ENCODE results near the gene CNTNAP2.
"Not testable (repeated sequence)": the region's sequence is repeated elsewhere in the genome, so short reads cannot be mapped to it uniquely, and the experiment has no call there.

The CNTNAP2 gene

DNA sequence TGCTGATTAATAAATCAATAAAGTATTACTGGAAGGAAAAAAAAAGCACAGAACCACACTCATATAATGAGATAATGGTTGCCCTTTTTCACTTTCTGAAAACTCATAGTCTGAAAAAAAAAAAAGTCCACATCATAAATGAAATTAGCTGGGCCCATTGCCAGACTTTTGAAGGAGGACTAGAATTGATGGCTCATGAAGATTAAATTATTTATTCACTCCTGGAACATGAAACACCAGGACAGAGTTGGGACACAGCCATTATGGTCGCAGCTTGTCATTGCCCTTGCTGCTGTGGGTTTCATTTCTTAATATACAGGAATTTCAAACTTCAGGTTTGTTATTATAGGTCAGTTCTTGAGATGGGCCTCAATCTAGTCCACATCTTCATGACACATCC lies 91.9 kb downstream of the CNTNAP2 start:
- no peaks in the 10 kb centered on the region for H3K27me3 ChIP-seq (ENCODE audit: control insufficient read depth, insufficient read depth, low read length, poor library complexity, severe bottlenecking)
- WGBS, 2 experiments, result 100% methylated on average over 1 of the region's 1 CpG; no CpG with 5 or more reads in 1 of the 2 experiments
- H3K27ac ChIP-seq (ENCODE audit: insufficient read depth, low read depth, low read length, poor library complexity, severe bottlenecking), result no peak overlapping the region
- H3K36me3 ChIP-seq (ENCODE audit: control insufficient read depth, insufficient read depth, low read length), result no peaks in the 10 kb centered on the region
- no peak overlapping the region for H3K4me3 ChIP-seq (ENCODE audit: insufficient read depth, low read depth, low read length)
- H3K4me1 ChIP-seq (ENCODE audit: control insufficient read depth, insufficient read depth, low read length), result no peaks in the 10 kb centered on the region
- H3K9me3 ChIP-seq (ENCODE audit: control insufficient read depth, low read length), result no peaks in the 10 kb centered on the region

- Histone ChIP-seq H3K4me3 (ENCODE audit: insufficient read depth, low read depth, low read length) (no peak overlapping the region), H3K9me3 (ENCODE audit: control insufficient read depth, low read length) (no peaks in the 10 kb centered on the region), H3K36me3 (ENCODE audit: control insufficient read depth, insufficient read depth, low read length) (no peaks in the 10 kb centered on the region), H3K27ac (ENCODE audit: insufficient read depth, low read depth, low read length, poor library complexity, severe bottlenecking) (no peak overlapping the region), H3K27me3 (ENCODE audit: control insufficient read depth, insufficient read depth, low read length, poor library complexity, severe bottlenecking) (no peaks in the 10 kb centered on the region), H3K4me1 (ENCODE audit: control insufficient read depth, insufficient read depth, low read length) (no peaks in the 10 kb centered on the region)
- 88 to 95% methylated on average over 3 to 4 of the region's 4 CpGs for WGBS, 2 experiments
These were observed 98.2 kb downstream of the CNTNAP2 start for GRCh38 chr7:146214842-146215241.

- Histone ChIP-seq H3K9me3 (ENCODE audit: control insufficient read depth, low read length) (no peaks in the 10 kb centered on the region), H3K4me3 (ENCODE audit: insufficient read depth, low read depth, low read length) (no peak overlapping the region), H3K36me3 (ENCODE audit: control insufficient read depth, insufficient read depth, low read length) (no peaks in the 10 kb centered on the region), H3K27ac (ENCODE audit: insufficient read depth, low read depth, low read length, poor library complexity, severe bottlenecking) (no peak overlapping the region), H3K27me3 (ENCODE audit: control insufficient read depth, insufficient read depth, low read length, poor library complexity, severe bottlenecking) (no peaks in the 10 kb centered on the region), H3K4me1 (ENCODE audit: control insufficient read depth, insufficient read depth, low read length) (no peaks in the 10 kb centered on the region)
- 91 to 93% methylated on average over 9 of the region's 9 CpGs for WGBS, 2 experiments
These were observed 99.9 kb downstream of the CNTNAP2 start for GRCh38 chr7:146216396-146217041.

DNA sequence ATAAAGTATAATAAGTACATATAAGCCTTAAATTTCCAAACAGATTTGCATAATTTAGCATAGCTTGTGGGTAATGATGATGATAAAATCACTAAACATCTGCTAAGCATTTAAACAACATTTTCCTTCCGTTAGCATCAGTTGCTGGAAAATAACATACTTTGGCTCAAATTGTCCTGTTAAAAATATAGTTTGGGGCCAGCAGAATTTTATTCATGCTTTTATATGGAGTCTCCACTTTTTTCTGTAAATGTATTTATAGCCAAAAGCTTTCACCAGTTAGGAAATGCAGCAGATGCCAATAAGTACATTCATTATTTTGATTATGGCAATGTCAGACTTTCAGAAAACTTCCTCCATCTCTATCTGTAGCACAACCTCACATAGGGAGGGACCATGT lies 107.2 kb downstream of the CNTNAP2 start:
- H3K4me1 ChIP-seq (ENCODE audit: control insufficient read depth, insufficient read depth, low read length), result no peaks in the 10 kb centered on the region
- no peak overlapping the region for H3K4me3 ChIP-seq (ENCODE audit: insufficient read depth, low read depth, low read length)
- no peak overlapping the region for H3K27ac ChIP-seq (ENCODE audit: insufficient read depth, low read depth, low read length, poor library complexity, severe bottlenecking)
- H3K27me3 ChIP-seq (ENCODE audit: control insufficient read depth, insufficient read depth, low read length, poor library complexity, severe bottlenecking), result no peaks in the 10 kb centered on the region
- H3K9me3 ChIP-seq (ENCODE audit: control insufficient read depth, low read length), result no peaks in the 10 kb centered on the region
- 100% methylated on average over 1 of the region's 1 CpG; no CpG with 5 or more reads in 1 of the 2 experiments for WGBS, 2 experiments
- no peaks in the 10 kb centered on the region for H3K36me3 ChIP-seq (ENCODE audit: control insufficient read depth, insufficient read depth, low read length)

- no peaks in the 10 kb centered on the region for H3K4me1 ChIP-seq (ENCODE audit: control insufficient read depth, insufficient read depth, low read length)
- H3K27me3 ChIP-seq (ENCODE audit: control insufficient read depth, insufficient read depth, low read length, poor library complexity, severe bottlenecking), result no peaks in the 10 kb centered on the region
- H3K9me3 ChIP-seq (ENCODE audit: control insufficient read depth, low read length), result no peaks in the 10 kb centered on the region
- 87 to 91% methylated on average over 2 of the region's 2 CpGs for WGBS, 2 experiments
- H3K27ac ChIP-seq (ENCODE audit: insufficient read depth, low read depth, low read length, poor library complexity, severe bottlenecking), result no peak overlapping the region
- no peak overlapping the region for H3K4me3 ChIP-seq (ENCODE audit: insufficient read depth, low read depth, low read length)
- H3K36me3 ChIP-seq (ENCODE audit: control insufficient read depth, insufficient read depth, low read length), result no peaks in the 10 kb centered on the region
These were observed 116.0 kb downstream of the CNTNAP2 start for GRCh38 chr7:146232604-146233003.

DNA sequence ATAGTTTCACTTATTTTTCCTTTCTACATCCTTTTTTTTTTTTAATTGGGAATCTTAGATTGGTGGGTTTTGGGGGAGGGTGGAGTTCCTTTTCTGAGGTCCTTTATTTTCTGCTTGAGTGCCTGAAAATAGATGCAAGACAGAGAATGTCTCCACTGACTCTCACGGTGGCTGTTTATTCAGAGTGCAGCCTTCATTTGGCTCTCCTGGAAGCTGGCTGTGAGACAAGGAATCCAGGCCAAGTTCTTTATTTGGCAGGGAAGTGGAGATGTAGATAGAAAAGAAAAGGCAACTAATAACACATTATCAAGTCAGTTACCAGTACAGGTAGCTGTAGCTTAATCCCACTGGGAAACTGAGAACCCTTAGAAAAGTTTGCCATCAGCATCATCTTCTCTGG lies 118.6 kb downstream of the CNTNAP2 start:
- H3K27me3 ChIP-seq (ENCODE audit: control insufficient read depth, insufficient read depth, low read length, poor library complexity, severe bottlenecking), result no peaks in the 10 kb centered on the region
- H3K9me3 ChIP-seq (ENCODE audit: control insufficient read depth, low read length), result no peaks in the 10 kb centered on the region
- 76 to 77% methylated on average over 1 of the region's 1 CpG for WGBS, 2 experiments
- no peaks in the 10 kb centered on the region for H3K4me1 ChIP-seq (ENCODE audit: control insufficient read depth, insufficient read depth, low read length)
- no peak overlapping the region for H3K27ac ChIP-seq (ENCODE audit: insufficient read depth, low read depth, low read length, poor library complexity, severe bottlenecking)
- no peaks in the 10 kb centered on the region for H3K36me3 ChIP-seq (ENCODE audit: control insufficient read depth, insufficient read depth, low read length)
- H3K4me3 ChIP-seq (ENCODE audit: insufficient read depth, low read depth, low read length), result no peak overlapping the region

DNA sequence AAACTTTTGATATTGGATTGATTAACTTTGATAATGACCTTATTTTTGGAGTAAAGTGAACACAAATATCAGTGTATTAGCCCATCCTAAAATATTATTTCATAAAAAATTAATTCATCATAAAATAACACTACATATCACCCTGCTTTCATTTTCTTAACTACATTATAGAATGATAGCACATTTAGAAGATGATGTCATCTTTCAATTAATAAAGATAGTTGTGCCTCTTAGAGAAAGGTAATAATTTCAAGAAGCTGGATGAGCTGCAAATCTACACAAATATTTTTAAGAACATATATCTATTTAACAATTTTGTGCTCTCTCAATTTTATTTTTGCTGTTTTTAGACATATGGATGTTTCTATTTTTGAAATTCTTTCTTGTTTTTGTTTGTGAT lies 126.1 kb downstream of the CNTNAP2 start:
- Histone ChIP-seq H3K4me1 (ENCODE audit: control insufficient read depth, insufficient read depth, low read length) (no peaks in the 10 kb centered on the region), H3K9me3 (ENCODE audit: control insufficient read depth, low read length) (no peaks in the 10 kb centered on the region), H3K27me3 (ENCODE audit: control insufficient read depth, insufficient read depth, low read length, poor library complexity, severe bottlenecking) (peaks cover 2% of the 10 kb centered on the region), H3K36me3 (ENCODE audit: control insufficient read depth, insufficient read depth, low read length) (no peaks in the 10 kb centered on the region), H3K27ac (ENCODE audit: insufficient read depth, low read depth, low read length, poor library complexity, severe bottlenecking) (no peak overlapping the region), H3K4me3 (ENCODE audit: insufficient read depth, low read depth, low read length) (no peak overlapping the region)

GRCh38 chr7:146247991-146248390 lies 131.4 kb downstream of the CNTNAP2 start:
- H3K4me3 ChIP-seq (ENCODE audit: insufficient read depth, low read depth, low read length), result peak overlapping the region; percentile 37
- H3K36me3 ChIP-seq (ENCODE audit: control insufficient read depth, insufficient read depth, low read length); H3K27ac ChIP-seq (ENCODE audit: insufficient read depth, low read depth, low read length, poor library complexity, severe bottlenecking); H3K4me1 ChIP-seq (ENCODE audit: control insufficient read depth, insufficient read depth, low read length); H3K9me3 ChIP-seq (ENCODE audit: control insufficient read depth, low read length): not testable (repeated sequence)
- H3K27me3 ChIP-seq (ENCODE audit: control insufficient read depth, insufficient read depth, low read length, poor library complexity, severe bottlenecking), result peaks cover 13% of the 10 kb centered on the region
- WGBS, 2 experiments, result 1 to 3% methylated on average over 15 of the region's 15 CpGs

DNA sequence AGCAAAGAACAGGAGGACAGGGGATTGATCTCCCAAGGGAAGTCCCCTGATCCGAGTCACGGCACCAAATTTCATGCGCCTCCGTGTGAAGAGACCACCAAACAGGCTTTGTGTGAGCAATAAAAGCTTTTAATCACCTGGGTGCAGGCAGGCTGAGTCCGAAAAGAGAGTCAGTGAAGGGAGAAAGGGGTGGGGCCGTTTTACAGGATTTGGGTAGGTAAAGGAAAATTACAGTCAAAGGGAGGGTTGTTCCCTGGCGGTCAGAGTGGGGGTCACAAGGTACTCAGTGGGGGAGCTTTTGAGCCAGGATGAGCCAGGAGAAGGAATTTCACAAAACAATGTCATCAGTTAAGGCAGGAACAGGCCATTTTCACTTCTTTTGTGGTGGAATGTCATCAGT lies 132.1 kb downstream of the CNTNAP2 start:
- Histone ChIP-seq H3K4me3 (ENCODE audit: insufficient read depth, low read depth, low read length) (peak overlapping the region; percentile 37), H3K27me3 (ENCODE audit: control insufficient read depth, insufficient read depth, low read length, poor library complexity, severe bottlenecking) (peaks cover 13% of the 10 kb centered on the region)
- H3K27ac ChIP-seq (ENCODE audit: insufficient read depth, low read depth, low read length, poor library complexity, severe bottlenecking); H3K4me1 ChIP-seq (ENCODE audit: control insufficient read depth, insufficient read depth, low read length); H3K9me3 ChIP-seq (ENCODE audit: control insufficient read depth, low read length); H3K36me3 ChIP-seq (ENCODE audit: control insufficient read depth, insufficient read depth, low read length): not testable (repeated sequence)
- WGBS, 2 experiments, result 0 to 1% methylated on average over 7 of the region's 7 CpGs

DNA sequence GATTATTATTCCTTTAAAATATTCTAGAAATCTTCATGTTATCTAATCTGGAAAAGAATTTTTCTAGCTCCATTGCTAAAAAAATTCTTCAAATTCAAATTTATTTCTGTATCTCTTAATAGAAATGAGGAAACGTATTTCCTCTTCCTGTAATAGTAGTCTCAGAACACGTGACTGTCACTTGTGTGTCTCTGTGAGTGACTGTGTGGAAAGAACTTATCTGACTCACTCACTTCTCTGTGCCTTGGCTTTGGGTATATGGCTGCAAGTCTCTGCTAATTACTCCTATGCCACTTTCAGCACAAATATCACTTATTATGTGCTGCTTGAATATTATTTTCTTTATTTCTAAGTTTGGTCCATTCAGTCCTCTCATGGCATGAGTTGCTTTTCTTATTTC lies 132.7 kb downstream of the CNTNAP2 start:
- no peaks in the 10 kb centered on the region for H3K9me3 ChIP-seq (ENCODE audit: control insufficient read depth, low read length)
- H3K27ac ChIP-seq (ENCODE audit: insufficient read depth, low read depth, low read length, poor library complexity, severe bottlenecking), result no peak overlapping the region
- no peak overlapping the region for H3K4me3 ChIP-seq (ENCODE audit: insufficient read depth, low read depth, low read length)
- no peaks in the 10 kb centered on the region for H3K4me1 ChIP-seq (ENCODE audit: control insufficient read depth, insufficient read depth, low read length)
- H3K36me3 ChIP-seq (ENCODE audit: control insufficient read depth, insufficient read depth, low read length), result no peaks in the 10 kb centered on the region
- 67 to 69% methylated on average over 1 to 2 of the region's 2 CpGs for WGBS, 2 experiments
- peaks cover 13% of the 10 kb centered on the region for H3K27me3 ChIP-seq (ENCODE audit: control insufficient read depth, insufficient read depth, low read length, poor library complexity, severe bottlenecking)

DNA sequence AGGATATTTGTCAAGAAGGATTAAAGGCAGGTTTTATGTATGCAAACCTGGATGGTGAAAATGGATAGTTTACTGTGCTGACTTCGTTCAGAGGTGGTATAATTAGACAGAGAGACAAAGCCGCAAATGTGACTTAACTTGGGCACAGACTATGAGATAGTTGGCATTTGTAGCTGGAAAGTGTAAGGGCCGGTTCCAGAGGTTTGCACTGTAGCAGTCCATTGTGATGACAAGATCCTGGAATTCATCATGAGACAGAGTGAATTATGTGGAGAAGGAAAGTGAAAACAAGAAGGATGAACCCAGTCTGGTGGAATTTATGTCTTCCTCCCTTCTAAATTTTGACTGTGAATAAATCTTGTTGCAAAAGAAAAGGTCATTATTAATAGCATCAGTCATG lies 139.0 kb downstream of the CNTNAP2 start:
- 88 to 90% methylated on average over 3 of the region's 3 CpGs for WGBS, 2 experiments
- Histone ChIP-seq H3K4me1 (ENCODE audit: control insufficient read depth, insufficient read depth, low read length) (no peaks in the 10 kb centered on the region), H3K4me3 (ENCODE audit: insufficient read depth, low read depth, low read length) (no peak overlapping the region), H3K36me3 (ENCODE audit: control insufficient read depth, insufficient read depth, low read length) (no peaks in the 10 kb centered on the region), H3K27ac (ENCODE audit: insufficient read depth, low read depth, low read length, poor library complexity, severe bottlenecking) (no peak overlapping the region), H3K27me3 (ENCODE audit: control insufficient read depth, insufficient read depth, low read length, poor library complexity, severe bottlenecking) (no peaks in the 10 kb centered on the region), H3K9me3 (ENCODE audit: control insufficient read depth, low read length) (no peaks in the 10 kb centered on the region)

Measured in ectodermal cell (in vitro differentiated cells).